Measurements from ENCODE around the gene PLEKHM1.

Gene PLEKHM1

DNA sequence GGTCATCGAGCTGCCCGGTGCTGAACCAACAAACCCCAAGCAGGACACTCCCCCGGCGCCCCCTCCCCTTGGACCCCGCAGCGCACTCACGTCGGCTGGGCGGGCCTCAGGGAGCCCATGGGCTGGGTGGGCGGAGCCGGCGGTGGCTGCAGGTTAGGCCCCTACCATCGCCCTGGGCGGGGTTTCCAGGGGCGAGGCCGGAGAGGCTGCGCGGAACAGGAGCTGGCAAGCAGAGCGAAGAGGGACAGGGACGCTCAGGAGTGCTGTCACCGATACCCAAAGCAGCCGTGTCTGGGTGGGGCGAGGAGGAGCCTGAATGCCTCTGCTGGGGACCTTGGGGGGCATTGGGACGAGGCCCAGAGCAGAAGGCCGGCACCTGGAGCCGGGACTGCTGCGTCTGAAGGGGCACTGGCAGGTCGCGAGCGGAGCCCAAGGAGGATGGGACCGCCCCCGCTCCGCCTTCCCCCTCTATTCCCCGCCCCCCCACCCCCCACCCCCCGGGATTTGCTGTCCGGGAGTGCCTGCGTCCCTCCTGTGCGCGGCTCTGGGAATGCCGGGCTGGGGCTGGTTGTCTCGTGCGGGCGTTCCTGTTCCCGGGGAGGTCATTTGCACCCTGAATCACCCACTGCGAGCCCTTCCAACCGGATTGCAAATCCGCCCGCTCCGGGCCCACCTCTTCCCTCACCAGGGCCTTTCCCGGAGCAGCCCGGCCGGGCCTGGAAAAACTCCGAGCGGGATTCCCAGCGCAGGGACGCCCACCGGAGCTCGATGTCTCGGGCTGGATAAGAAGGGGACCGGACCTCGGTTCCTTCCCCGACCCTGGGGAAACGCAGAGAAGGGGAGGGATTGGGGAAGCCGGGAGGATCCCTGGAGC is 58.8 kb downstream of the PLEKHM1 start:
- TF ChIP-seq, protein P1, sequence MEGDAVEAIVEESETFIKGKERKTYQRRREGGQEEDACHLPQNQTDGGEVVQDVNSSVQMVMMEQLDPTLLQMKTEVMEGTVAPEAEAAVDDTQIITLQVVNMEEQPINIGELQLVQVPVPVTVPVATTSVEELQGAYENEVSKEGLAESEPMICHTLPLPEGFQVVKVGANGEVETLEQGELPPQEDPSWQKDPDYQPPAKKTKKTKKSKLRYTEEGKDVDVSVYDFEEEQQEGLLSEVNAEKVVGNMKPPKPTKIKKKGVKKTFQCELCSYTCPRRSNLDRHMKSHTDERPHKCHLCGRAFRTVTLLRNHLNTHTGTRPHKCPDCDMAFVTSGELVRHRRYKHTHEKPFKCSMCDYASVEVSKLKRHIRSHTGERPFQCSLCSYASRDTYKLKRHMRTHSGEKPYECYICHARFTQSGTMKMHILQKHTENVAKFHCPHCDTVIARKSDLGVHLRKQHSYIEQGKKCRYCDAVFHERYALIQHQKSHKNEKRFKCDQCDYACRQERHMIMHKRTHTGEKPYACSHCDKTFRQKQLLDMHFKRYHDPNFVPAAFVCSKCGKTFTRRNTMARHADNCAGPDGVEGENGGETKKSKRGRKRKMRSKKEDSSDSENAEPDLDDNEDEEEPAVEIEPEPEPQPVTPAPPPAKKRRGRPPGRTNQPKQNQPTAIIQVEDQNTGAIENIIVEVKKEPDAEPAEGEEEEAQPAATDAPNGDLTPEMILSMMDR (IDR thresholded peaks at IDR 0.05; ENCODE audit: borderline replicate concordance, insufficient read depth, low read depth, low read length) = no peak

DNA sequence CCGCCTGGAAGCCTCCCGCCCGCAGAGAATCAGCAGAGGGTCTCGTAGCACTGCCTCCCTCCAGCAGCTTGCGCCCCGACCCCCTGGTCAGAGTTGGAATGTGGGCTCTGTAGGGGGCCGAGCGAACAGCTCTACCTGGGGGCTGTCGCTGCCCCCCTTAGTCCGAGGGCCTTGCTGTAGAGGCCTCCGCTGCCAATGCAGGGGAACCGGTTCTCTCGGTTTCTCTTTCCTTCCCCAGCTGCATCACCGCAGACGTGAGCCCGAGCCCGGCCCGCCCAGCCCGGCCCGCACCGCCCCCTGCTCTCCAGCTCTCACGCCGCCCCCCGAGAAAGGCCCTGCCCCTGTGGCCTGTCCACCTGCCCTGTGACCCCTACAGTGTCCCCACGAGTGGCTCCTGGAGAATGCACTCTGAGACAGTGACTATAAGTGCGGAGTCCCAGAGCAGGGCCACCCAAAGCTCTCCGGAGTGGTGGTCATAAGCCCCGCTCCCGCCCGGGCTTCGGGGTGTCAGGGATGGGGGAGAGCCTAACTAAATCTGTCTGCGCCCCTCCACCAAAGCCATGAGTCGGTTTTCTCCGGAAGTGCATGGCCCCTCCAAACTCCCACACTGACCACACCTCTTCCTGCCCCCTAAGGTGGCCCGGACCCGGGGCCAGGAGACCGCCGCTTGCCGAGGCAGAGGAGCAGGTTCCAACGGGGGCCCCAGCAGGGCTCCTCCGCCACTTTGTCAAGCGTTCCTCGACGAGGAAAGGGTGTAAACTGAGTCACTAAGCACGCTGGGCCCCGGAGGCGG is 59.6 kb downstream of the PLEKHM1 start:
- TF ChIP-seq, protein P1 (IDR thresholded peaks at IDR 0.05; ENCODE audit: borderline replicate concordance, insufficient read depth, low read depth, low read length) = no peak
- H3K4me3 ChIP-seq (ENCODE audit: low read depth, low read length) = peak overlapping the region; percentile 70

More for the DNA sequence above, 58.8 kb downstream of the PLEKHM1 start:
- peak overlapping the region; percentile 70 for H3K4me3 ChIP-seq (ENCODE audit: low read depth, low read length)

GRCh38 chr17:45430006-45430737 is 60.3 kb downstream of the PLEKHM1 start:
- TF ChIP-seq, protein P1 (IDR thresholded peaks at IDR 0.05; ENCODE audit: borderline replicate concordance, insufficient read depth, low read depth, low read length) = no peak
- H3K4me3 ChIP-seq (ENCODE audit: low read depth, low read length) = no peak overlapping the region

DNA sequence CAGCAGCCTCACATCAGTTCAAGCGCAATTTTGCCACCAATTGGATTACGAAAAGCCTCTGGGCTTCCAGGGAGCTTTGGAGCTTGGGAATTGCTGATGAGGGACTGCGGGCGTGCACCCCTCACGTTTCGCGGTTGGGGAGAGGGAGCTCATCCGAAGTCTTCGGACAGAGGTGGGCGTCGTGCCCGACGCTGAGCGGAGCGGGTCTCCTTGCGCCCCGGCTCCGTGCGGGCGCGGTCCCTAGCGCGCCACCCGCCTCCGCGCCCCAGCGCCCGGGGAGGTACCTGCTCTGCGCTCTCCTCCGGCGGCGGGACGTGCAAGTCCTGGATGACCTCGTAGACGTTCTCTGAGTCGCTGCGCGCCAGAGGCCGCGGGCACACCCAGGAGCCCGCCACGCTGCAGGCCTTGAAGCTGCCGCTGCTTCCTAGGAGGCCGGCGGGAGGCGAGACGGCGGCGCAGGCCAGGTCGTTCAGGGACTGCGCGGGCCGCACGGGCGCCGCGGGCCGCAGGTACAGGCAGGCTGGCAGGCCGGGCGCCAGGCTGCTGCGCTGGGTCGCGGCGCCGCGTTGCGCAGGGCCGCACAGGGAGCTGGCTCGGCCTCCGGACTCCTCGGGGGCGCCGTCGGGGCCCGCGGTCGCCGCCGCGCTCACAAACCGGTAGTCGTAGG is 61.0 kb downstream of the PLEKHM1 start:
- TF ChIP-seq, protein P1 (IDR thresholded peaks at IDR 0.05; ENCODE audit: borderline replicate concordance, insufficient read depth, low read depth, low read length) = no peak
- no peak overlapping the region for H3K4me3 ChIP-seq (ENCODE audit: low read depth, low read length)

DNA sequence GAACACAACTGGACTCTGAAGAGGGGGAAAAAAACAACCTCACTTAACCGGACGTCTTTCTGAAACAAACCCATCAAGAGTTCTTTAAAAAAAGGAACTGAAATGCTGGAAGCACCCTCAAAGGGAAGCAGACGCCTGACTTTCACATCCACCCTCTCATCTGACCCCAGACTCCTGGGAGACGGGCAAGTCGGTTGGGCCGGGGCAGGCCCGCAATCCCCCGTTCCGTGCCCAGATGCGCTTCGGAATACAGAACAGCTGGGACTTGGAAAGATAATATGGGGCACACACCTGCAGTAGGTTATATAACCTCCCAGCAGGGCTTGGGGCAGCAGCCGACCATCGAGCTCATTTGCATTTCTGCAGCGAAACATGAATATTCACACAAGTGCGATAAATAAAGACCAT is 61.6 kb downstream of the PLEKHM1 start:
- H3K4me3 ChIP-seq (ENCODE audit: low read depth, low read length) = no peak overlapping the region
- TF ChIP-seq, protein P1 (IDR thresholded peaks at IDR 0.05; ENCODE audit: borderline replicate concordance, insufficient read depth, low read depth, low read length) = no peak

DNA sequence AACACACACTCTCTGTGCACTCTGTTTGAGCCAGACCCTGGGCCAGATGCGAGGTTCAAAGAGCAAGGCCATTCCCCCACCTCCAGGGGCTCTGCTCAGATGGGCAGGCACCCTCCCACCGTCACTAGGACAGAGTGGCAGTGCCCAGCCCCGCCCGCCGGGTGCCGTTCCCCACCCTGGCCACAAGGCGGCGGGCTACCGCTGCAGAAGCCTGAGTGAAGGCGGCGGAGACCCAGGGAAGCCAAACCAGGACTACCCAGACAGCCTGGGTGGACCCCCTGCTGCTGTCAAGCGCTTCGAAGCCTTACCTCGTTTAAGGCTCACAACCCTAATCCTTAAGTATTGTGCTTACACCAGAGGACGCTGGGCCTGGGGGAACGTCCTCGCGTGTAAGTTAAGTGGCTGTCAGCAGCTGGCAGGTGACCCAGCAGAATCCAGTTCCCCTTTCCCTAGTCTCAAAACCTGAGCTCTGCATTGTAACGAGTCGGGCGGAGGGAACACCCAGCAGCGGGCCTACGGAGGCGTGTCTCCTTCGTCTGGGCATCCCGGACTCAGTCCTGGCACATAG is 62.4 kb downstream of the PLEKHM1 start:
- TF ChIP-seq, protein P1 (IDR thresholded peaks at IDR 0.05; ENCODE audit: borderline replicate concordance, insufficient read depth, low read depth, low read length) = peak; percentile 97
- no peak overlapping the region for H3K4me3 ChIP-seq (ENCODE audit: low read depth, low read length)
